ENCODE measurements around the gene LCN1. TPM values are rescaled to one million over a fixed set of nuclear protein-coding genes. Genes with fewer than 3 reads are reported as not detected.

LCN1 gene
- total and polyA plus RNA-seq, 2 of the 8 experiments (the other 6 are each of a cell fraction or from before 2014, with no cell fraction given): not detected

DNA sequence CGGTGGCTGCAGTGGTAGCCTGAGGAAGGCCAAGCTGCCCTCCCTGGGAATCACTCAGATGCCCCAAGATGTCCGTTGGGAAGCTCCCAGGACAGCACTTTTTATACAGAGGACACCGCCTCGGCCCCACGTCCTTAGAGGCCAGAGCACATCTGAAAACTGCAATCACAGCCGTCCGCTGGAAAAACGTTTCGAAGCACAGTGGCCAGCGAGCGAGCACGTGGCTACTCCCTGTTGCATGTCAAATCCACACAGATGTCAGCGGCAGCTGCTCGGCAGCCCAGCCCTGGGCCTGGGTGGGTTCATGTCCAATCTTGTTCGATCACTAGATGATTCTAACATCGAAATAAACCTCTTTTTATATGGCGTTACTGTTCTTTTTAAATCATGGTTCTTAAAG lies 32.7 kb upstream of the LCN1 start (continued):
- TF ChIP-seq, protein P1, sequence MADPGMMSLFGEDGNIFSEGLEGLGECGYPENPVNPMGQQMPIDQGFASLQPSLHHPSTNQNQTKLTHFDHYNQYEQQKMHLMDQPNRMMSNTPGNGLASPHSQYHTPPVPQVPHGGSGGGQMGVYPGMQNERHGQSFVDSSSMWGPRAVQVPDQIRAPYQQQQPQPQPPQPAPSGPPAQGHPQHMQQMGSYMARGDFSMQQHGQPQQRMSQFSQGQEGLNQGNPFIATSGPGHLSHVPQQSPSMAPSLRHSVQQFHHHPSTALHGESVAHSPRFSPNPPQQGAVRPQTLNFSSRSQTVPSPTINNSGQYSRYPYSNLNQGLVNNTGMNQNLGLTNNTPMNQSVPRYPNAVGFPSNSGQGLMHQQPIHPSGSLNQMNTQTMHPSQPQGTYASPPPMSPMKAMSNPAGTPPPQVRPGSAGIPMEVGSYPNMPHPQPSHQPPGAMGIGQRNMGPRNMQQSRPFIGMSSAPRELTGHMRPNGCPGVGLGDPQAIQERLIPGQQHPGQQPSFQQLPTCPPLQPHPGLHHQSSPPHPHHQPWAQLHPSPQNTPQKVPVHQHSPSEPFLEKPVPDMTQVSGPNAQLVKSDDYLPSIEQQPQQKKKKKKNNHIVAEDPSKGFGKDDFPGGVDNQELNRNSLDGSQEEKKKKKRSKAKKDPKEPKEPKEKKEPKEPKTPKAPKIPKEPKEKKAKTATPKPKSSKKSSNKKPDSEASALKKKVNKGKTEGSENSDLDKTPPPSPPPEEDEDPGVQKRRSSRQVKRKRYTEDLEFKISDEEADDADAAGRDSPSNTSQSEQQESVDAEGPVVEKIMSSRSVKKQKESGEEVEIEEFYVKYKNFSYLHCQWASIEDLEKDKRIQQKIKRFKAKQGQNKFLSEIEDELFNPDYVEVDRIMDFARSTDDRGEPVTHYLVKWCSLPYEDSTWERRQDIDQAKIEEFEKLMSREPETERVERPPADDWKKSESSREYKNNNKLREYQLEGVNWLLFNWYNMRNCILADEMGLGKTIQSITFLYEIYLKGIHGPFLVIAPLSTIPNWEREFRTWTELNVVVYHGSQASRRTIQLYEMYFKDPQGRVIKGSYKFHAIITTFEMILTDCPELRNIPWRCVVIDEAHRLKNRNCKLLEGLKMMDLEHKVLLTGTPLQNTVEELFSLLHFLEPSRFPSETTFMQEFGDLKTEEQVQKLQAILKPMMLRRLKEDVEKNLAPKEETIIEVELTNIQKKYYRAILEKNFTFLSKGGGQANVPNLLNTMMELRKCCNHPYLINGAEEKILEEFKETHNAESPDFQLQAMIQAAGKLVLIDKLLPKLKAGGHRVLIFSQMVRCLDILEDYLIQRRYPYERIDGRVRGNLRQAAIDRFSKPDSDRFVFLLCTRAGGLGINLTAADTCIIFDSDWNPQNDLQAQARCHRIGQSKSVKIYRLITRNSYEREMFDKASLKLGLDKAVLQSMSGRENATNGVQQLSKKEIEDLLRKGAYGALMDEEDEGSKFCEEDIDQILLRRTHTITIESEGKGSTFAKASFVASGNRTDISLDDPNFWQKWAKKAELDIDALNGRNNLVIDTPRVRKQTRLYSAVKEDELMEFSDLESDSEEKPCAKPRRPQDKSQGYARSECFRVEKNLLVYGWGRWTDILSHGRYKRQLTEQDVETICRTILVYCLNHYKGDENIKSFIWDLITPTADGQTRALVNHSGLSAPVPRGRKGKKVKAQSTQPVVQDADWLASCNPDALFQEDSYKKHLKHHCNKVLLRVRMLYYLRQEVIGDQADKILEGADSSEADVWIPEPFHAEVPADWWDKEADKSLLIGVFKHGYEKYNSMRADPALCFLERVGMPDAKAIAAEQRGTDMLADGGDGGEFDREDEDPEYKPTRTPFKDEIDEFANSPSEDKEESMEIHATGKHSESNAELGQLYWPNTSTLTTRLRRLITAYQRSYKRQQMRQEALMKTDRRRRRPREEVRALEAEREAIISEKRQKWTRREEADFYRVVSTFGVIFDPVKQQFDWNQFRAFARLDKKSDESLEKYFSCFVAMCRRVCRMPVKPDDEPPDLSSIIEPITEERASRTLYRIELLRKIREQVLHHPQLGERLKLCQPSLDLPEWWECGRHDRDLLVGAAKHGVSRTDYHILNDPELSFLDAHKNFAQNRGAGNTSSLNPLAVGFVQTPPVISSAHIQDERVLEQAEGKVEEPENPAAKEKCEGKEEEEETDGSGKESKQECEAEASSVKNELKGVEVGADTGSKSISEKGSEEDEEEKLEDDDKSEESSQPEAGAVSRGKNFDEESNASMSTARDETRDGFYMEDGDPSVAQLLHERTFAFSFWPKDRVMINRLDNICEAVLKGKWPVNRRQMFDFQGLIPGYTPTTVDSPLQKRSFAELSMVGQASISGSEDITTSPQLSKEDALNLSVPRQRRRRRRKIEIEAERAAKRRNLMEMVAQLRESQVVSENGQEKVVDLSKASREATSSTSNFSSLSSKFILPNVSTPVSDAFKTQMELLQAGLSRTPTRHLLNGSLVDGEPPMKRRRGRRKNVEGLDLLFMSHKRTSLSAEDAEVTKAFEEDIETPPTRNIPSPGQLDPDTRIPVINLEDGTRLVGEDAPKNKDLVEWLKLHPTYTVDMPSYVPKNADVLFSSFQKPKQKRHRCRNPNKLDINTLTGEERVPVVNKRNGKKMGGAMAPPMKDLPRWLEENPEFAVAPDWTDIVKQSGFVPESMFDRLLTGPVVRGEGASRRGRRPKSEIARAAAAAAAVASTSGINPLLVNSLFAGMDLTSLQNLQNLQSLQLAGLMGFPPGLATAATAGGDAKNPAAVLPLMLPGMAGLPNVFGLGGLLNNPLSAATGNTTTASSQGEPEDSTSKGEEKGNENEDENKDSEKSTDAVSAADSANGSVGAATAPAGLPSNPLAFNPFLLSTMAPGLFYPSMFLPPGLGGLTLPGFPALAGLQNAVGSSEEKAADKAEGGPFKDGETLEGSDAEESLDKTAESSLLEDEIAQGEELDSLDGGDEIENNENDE (IDR thresholded peaks at IDR 0.05; ENCODE audit: insufficient replicate concordance, low read length): no peak
- no peak for TF ChIP-seq SP4 (IDR thresholded peaks at IDR 0.05; ENCODE audit: low read length)
- no peak for TF ChIP-seq TAF7 (optimal IDR thresholded peaks at IDR 0.05; ENCODE audit: borderline replicate concordance, low read depth, low read length)
- no peak for TF ChIP-seq CREB1 (IDR thresholded peaks at IDR 0.05)
- TF ChIP-seq JUN (IDR thresholded peaks at IDR 0.05; ENCODE audit: low read depth, low read length): no peak
- no peak for TF ChIP-seq CBX8 (IDR thresholded peaks at IDR 0.05; ENCODE audit: borderline replicate concordance, low read depth, low read length)
- TF ChIP-seq TBP (IDR thresholded peaks at IDR 0.05; ENCODE audit: low read depth, low read length): no peak

Measured in H1 (cell line).